Inflammatory macrophage treated with lipopolysaccharide for 4 hours (primary cell): ENCODE results near the gene ALDH3B1.
A peak's percentile ranks its signal among the peaks of the same experiment; 100 is the strongest.

Experiments used
- DNase-seq: peaks from one replicate; pipeline ENCODE4 v3.0.0-alpha.2; 2020

Gene ALDH3B1

GRCh38 chr11:67997475-67997921 is 12.6 kb upstream of the ALDH3B1 start:
- no peak for DNase-seq

GRCh38 chr11:67998150-67999045 is 11.7 kb upstream of the ALDH3B1 start:
- DNase-seq: no peak

GRCh38 chr11:67999201-67999629 is 10.9 kb upstream of the ALDH3B1 start:
- no peak for DNase-seq

- DNase-seq: no peak
Observed at GRCh38 chr11:67999704-68000103, 10.4 kb upstream of the ALDH3B1 start.

- peak; percentile 75 for DNase-seq
Observed at GRCh38 chr11:68002575-68002937, 7.6 kb upstream of the ALDH3B1 start.

GRCh38 chr11:68002938-68003845 is 6.9 kb upstream of the ALDH3B1 start:
- peak; percentile 51 for DNase-seq

GRCh38 chr11:68003846-68004550 is 6.1 kb upstream of the ALDH3B1 start, which contains the start of gene UNC93B1:
Gene UNC93B1 (minus strand): TSS chr11:68004097. CDS start chr11:68004043, 54 bp downstream.
- DNase-seq: peak; percentile 94

GRCh38 chr11:68004551-68005335 is 5.4 kb upstream of the ALDH3B1 start:
- DNase-seq: no peak

- no peak for DNase-seq
Observed at GRCh38 chr11:68006606-68007166, 3.4 kb upstream of the ALDH3B1 start.

- no peak for DNase-seq
Observed at GRCh38 chr11:68007498-68008380, 2.4 kb upstream of the ALDH3B1 start.

GRCh38 chr11:68008381-68009337 is 1.5 kb upstream of the ALDH3B1 start:
- DNase-seq: peak; percentile 68

GRCh38 chr11:68009391-68010089 is 587 bp upstream of the ALDH3B1 start:
- peak; percentile 30 for DNase-seq

- DNase-seq: no peak
Observed at GRCh38 chr11:68011051-68011943, 1.2 kb downstream of the ALDH3B1 start.

GRCh38 chr11:68012044-68012842 is 2.1 kb downstream of the ALDH3B1 start:
- DNase-seq: no peak

GRCh38 chr11:68012843-68013610 is 2.9 kb downstream of the ALDH3B1 start:
- no peak for DNase-seq

GRCh38 chr11:68013611-68014156 is 3.6 kb downstream of the ALDH3B1 start:
- no peak for DNase-seq
